ENCODE measurements around the gene IPCEF1. TPM values are rescaled to one million over a fixed set of nuclear protein-coding genes. Genes with fewer than 3 reads are reported as not detected.
"Not testable (repeated sequence)": the region's sequence is repeated elsewhere in the genome, so short reads cannot be mapped to it uniquely, and the experiment has no call there.

The IPCEF1 gene
- polyA plus RNA-seq, 1 donor, result 2.2 TPM

- H3K36me3 ChIP-seq (ENCODE audit: control insufficient read depth, insufficient read depth, low read length), result no peaks in the 10 kb centered on the region
- no peak overlapping the region for H3K27ac ChIP-seq (ENCODE audit: low read length)
- H3K4me1 ChIP-seq (ENCODE audit: control insufficient read depth, insufficient read depth, low read length), result no peaks in the 10 kb centered on the region
- no peaks in the 10 kb centered on the region for H3K9me3 ChIP-seq (ENCODE audit: control insufficient read depth, low read depth, low read length)
- H3K4me3 ChIP-seq (ENCODE audit: low read length), result no peak overlapping the region
- no peaks in the 10 kb centered on the region for H3K27me3 ChIP-seq (ENCODE audit: control insufficient read depth, insufficient read depth, low read length)
- DNase-seq, result no peak
- WGBS (ENCODE audit: insufficient coverage, low lambda C conversion rate), result 73% methylated on average over 3 of the region's 8 CpGs
These were observed 106.9 kb downstream of the IPCEF1 start for GRCh38 chr6:154249499-154250298.

DNA sequence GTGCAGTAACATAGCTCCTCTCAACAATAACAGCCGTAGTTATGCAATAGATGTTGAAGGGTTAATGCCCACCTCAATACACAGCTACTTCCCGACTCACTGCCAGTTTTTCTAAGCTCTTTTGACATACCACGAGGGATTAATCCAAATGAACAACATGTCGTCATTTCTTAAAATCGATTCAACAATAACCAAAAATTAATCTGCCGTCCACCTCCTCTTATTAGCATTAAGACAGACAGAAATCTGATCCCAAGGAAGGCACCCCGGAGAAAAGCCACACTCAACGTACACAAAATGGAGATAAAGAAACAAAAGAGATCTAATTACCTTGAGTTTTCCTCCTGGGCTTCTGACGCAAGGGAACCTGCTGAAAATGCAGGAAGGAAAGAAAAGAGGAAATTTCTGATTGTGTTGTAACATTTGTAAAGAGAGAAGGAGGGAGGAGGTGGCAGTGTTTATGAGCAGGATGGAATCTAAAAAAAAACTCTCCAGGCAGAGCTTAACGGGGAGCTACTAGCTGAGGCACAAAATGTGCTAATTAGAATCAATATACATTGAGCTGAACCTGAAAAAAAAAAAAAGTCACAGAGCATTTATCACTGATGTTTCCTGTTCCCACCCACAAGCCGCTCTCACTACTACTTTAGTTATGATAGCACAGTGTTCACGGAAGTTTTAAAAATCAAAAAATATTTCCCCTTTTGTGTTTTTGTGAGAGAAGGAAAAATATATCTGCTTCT lies 109.3 kb downstream of the IPCEF1 start:
- no peaks in the 10 kb centered on the region for H3K4me1 ChIP-seq (ENCODE audit: control insufficient read depth, insufficient read depth, low read length)
- no peaks in the 10 kb centered on the region for H3K27me3 ChIP-seq (ENCODE audit: control insufficient read depth, insufficient read depth, low read length)
- no peak overlapping the region for H3K27ac ChIP-seq (ENCODE audit: low read length)
- DNase-seq, result no peak
- H3K36me3 ChIP-seq (ENCODE audit: control insufficient read depth, insufficient read depth, low read length), result no peaks in the 10 kb centered on the region
- 65% methylated on average over 8 of the region's 12 CpGs for WGBS (ENCODE audit: insufficient coverage, low lambda C conversion rate)
- peak overlapping the region; percentile 5 for H3K4me3 ChIP-seq (ENCODE audit: low read length)
- H3K9me3 ChIP-seq (ENCODE audit: control insufficient read depth, low read depth, low read length), result no peaks in the 10 kb centered on the region

GRCh38 chr6:154246723-154247118 lies 109.9 kb downstream of the IPCEF1 start:
- H3K4me1 ChIP-seq (ENCODE audit: control insufficient read depth, insufficient read depth, low read length), result no peaks in the 10 kb centered on the region
- 100% methylated on average over 2 of the region's 7 CpGs for WGBS (ENCODE audit: insufficient coverage, low lambda C conversion rate)
- H3K9me3 ChIP-seq (ENCODE audit: control insufficient read depth, low read depth, low read length), result no peaks in the 10 kb centered on the region
- H3K27me3 ChIP-seq (ENCODE audit: control insufficient read depth, insufficient read depth, low read length), result no peaks in the 10 kb centered on the region
- no peak overlapping the region for H3K27ac ChIP-seq (ENCODE audit: low read length)
- H3K4me3 ChIP-seq (ENCODE audit: low read length), result no peak overlapping the region
- no peak for DNase-seq
- H3K36me3 ChIP-seq (ENCODE audit: control insufficient read depth, insufficient read depth, low read length), result no peaks in the 10 kb centered on the region

GRCh38 chr6:154245506-154245905 lies 111.1 kb downstream of the IPCEF1 start:
- no peak overlapping the region for H3K27ac ChIP-seq (ENCODE audit: low read length)
- no peak for DNase-seq
- H3K36me3 ChIP-seq (ENCODE audit: control insufficient read depth, insufficient read depth, low read length), result no peaks in the 10 kb centered on the region
- H3K9me3 ChIP-seq (ENCODE audit: control insufficient read depth, low read depth, low read length), result no peaks in the 10 kb centered on the region
- WGBS (ENCODE audit: insufficient coverage, low lambda C conversion rate), result no CpG with 5 or more reads among the region's 5 CpGs
- no peak overlapping the region for H3K4me3 ChIP-seq (ENCODE audit: low read length)
- no peaks in the 10 kb centered on the region for H3K4me1 ChIP-seq (ENCODE audit: control insufficient read depth, insufficient read depth, low read length)
- H3K27me3 ChIP-seq (ENCODE audit: control insufficient read depth, insufficient read depth, low read length), result no peaks in the 10 kb centered on the region

DNA sequence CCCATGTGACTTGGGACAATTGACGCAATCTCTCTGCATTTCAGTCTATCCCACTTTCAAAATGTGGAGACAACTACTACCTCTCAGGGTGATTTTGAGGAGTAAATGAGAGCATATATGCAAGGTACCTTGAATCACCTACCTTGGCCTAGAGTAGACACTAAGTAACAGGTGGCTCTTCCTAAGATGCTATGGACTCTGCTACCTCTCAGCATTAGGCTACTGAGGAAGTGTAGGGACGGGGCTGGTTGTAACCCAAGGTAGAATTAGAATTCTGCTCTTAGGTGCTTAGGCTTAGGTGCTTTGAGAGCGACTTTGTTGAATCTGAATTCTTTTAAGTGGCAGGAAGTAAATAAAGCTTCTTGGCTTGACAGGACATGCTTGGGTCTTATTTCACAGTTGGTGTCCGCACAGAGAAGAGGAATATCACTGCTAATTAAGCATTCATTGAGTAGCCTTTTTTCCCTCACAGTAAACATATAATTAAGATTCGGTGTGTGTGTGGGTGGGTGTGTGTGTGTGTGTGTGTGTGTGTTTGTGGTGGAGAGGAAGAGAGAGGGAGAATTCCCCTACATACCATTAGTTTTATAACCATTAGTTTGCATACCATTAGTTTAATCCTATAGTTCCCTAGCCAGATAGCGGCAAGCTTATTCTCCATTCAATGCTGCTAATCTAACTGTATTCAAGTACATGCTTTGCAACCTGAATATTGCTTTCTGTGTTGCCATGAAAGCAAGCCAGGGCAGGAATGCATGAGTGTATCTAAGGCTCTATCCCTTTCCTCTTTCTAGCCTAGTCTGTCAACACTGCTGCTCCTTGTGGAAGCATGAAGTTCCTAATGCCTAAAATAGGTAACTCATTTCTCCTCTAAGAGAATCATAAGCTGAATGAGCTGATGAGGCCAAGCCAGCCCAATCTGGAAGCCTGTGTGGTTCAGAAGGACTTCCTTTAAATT lies 112.5 kb downstream of the IPCEF1 start:
- Histone ChIP-seq H3K27me3 (ENCODE audit: control insufficient read depth, insufficient read depth, low read length) (no peaks in the 10 kb centered on the region), H3K4me1 (ENCODE audit: control insufficient read depth, insufficient read depth, low read length) (no peaks in the 10 kb centered on the region), H3K9me3 (ENCODE audit: control insufficient read depth, low read depth, low read length) (no peaks in the 10 kb centered on the region), H3K36me3 (ENCODE audit: control insufficient read depth, insufficient read depth, low read length) (no peaks in the 10 kb centered on the region), H3K27ac (ENCODE audit: low read length) (no peak overlapping the region), H3K4me3 (ENCODE audit: low read length) (no peak overlapping the region)
- no peak for DNase-seq
- WGBS (ENCODE audit: insufficient coverage, low lambda C conversion rate), result 80% methylated on average over 1 of the region's 6 CpGs

DNA sequence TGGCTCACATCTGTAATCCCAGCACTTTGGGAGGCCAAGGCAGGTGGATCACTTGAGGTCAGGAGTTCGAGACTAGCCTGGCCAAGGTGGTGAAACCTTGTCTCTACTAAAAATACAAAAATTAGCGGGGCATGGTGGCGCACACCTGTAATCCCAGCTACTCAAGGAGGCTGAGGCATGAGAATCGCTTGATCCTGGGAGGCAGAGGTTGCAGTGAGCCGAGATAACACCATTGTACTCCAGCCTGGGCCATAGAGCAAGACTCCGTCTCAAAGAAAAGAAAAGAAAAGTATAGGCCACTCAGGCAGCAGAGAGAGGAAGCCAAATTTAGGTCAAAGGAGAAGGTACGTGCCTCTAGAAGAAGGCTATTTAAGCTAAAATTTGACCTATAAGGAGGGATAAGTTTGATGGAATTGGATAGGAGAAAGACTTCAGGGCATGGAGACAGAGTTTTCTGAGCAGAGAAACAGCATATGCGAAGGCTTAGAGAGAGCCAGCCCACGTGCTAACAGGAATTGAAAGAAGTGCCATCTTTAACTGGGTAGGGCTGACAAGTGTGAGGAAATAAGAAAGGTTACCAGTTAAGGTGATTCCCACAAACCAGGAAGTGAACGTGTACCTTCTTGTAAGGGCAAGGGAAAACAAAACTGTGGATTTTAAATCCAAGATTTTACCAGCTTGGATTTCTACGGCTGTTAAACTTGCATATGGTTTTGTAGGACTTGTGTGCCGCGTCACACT lies 113.8 kb downstream of the IPCEF1 start:
- H3K27me3 ChIP-seq (ENCODE audit: control insufficient read depth, insufficient read depth, low read length), result no peaks in the 10 kb centered on the region
- no peaks in the 10 kb centered on the region for H3K36me3 ChIP-seq (ENCODE audit: control insufficient read depth, insufficient read depth, low read length)
- DNase-seq, result no peak
- no peaks in the 10 kb centered on the region for H3K9me3 ChIP-seq (ENCODE audit: control insufficient read depth, low read depth, low read length)
- 91% methylated on average over 3 of the region's 13 CpGs for WGBS (ENCODE audit: insufficient coverage, low lambda C conversion rate)
- H3K4me1 ChIP-seq (ENCODE audit: control insufficient read depth, insufficient read depth, low read length), result no peaks in the 10 kb centered on the region
- no peak overlapping the region for H3K27ac ChIP-seq (ENCODE audit: low read length)
- no peak overlapping the region for H3K4me3 ChIP-seq (ENCODE audit: low read length)

GRCh38 chr6:154241581-154241980 lies 115.0 kb downstream of the IPCEF1 start:
- H3K4me1 ChIP-seq (ENCODE audit: control insufficient read depth, insufficient read depth, low read length), result no peaks in the 10 kb centered on the region
- H3K36me3 ChIP-seq (ENCODE audit: control insufficient read depth, insufficient read depth, low read length), result no peaks in the 10 kb centered on the region
- no peak for DNase-seq
- 93% methylated on average over 3 of the region's 8 CpGs for WGBS (ENCODE audit: insufficient coverage, low lambda C conversion rate)
- no peak overlapping the region for H3K27ac ChIP-seq (ENCODE audit: low read length)
- H3K27me3 ChIP-seq (ENCODE audit: control insufficient read depth, insufficient read depth, low read length), result no peaks in the 10 kb centered on the region
- H3K4me3 ChIP-seq (ENCODE audit: low read length), result no peak overlapping the region
- H3K9me3 ChIP-seq (ENCODE audit: control insufficient read depth, low read depth, low read length), result no peaks in the 10 kb centered on the region

GRCh38 chr6:154241061-154241460 lies 115.5 kb downstream of the IPCEF1 start:
- not testable (repeated sequence) for H3K36me3 ChIP-seq (ENCODE audit: control insufficient read depth, insufficient read depth, low read length); H3K4me3 ChIP-seq (ENCODE audit: low read length); H3K4me1 ChIP-seq (ENCODE audit: control insufficient read depth, insufficient read depth, low read length); H3K27me3 ChIP-seq (ENCODE audit: control insufficient read depth, insufficient read depth, low read length); H3K27ac ChIP-seq (ENCODE audit: low read length); H3K9me3 ChIP-seq (ENCODE audit: control insufficient read depth, low read depth, low read length); DNase-seq
- 100% methylated on average over 2 of the region's 11 CpGs for WGBS (ENCODE audit: insufficient coverage, low lambda C conversion rate)

DNA sequence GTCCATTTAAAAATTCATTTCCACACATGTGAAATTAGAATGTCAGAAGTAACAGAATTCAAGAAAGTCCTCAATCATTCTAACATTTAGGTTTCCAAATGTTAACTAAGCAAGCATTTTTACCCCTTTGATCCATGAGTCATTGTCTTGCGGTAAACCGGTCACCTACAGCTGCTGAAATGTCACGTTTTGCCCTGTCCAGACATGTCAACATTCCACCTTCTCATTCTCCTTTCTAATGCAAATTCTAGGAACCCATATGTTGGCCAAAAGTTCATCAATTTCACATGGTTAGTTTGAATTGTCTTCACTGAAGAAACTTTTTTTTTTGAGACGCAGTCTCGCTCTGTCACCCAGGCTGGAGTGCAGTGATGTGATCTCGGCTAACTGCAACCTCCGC lies 117.2 kb downstream of the IPCEF1 start:
- WGBS (ENCODE audit: insufficient coverage, low lambda C conversion rate), result 100% methylated on average over 2 of the region's 7 CpGs

More for the DNA sequence above, 117.2 kb downstream of the IPCEF1 start:
- Histone ChIP-seq H3K4me1 (ENCODE audit: control insufficient read depth, insufficient read depth, low read length) (no peaks in the 10 kb centered on the region), H3K36me3 (ENCODE audit: control insufficient read depth, insufficient read depth, low read length) (no peaks in the 10 kb centered on the region), H3K4me3 (ENCODE audit: low read length) (no peak overlapping the region), H3K9me3 (ENCODE audit: control insufficient read depth, low read depth, low read length) (no peaks in the 10 kb centered on the region), H3K27me3 (ENCODE audit: control insufficient read depth, insufficient read depth, low read length) (no peaks in the 10 kb centered on the region), H3K27ac (ENCODE audit: low read length) (no peak overlapping the region)
- DNase-seq, result no peak
